Measurements from ENCODE around the gene ALDH1L1.

The ALDH1L1 gene

DNA sequence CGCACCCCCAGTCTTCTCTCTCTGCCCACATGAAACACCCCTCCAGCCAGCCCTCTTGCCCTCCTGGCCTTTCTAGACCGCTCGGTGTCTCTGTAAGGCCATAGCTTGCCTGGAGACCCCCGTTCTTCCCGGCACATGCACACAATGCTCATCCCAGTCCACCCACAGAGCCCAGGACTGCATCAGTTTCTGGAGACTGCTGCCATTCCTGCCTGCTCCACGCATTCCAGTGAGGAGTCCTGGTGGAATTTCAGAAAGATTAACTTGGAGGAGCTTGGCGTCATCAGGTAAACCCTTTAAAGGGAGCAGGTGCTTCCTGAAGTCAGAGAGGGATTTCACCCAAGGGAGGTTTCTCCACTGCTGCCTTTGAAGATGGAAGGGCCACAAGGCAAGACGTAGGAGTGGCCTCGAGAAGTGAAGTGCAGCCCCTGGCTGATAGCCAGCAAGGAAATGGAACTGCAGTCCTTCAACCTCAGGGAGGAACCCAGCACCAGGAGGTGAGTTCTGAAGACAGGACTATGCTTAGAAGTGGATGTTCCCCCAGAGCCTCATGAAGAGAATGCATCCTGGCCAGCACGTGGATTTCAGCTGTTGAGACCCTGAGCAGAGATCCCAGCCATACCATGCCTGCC, 115.6 kb downstream of the ALDH1L1 start:
- TF ChIP-seq, protein P1, sequence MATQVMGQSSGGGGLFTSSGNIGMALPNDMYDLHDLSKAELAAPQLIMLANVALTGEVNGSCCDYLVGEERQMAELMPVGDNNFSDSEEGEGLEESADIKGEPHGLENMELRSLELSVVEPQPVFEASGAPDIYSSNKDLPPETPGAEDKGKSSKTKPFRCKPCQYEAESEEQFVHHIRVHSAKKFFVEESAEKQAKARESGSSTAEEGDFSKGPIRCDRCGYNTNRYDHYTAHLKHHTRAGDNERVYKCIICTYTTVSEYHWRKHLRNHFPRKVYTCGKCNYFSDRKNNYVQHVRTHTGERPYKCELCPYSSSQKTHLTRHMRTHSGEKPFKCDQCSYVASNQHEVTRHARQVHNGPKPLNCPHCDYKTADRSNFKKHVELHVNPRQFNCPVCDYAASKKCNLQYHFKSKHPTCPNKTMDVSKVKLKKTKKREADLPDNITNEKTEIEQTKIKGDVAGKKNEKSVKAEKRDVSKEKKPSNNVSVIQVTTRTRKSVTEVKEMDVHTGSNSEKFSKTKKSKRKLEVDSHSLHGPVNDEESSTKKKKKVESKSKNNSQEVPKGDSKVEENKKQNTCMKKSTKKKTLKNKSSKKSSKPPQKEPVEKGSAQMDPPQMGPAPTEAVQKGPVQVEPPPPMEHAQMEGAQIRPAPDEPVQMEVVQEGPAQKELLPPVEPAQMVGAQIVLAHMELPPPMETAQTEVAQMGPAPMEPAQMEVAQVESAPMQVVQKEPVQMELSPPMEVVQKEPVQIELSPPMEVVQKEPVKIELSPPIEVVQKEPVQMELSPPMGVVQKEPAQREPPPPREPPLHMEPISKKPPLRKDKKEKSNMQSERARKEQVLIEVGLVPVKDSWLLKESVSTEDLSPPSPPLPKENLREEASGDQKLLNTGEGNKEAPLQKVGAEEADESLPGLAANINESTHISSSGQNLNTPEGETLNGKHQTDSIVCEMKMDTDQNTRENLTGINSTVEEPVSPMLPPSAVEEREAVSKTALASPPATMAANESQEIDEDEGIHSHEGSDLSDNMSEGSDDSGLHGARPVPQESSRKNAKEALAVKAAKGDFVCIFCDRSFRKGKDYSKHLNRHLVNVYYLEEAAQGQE (IDR thresholded peaks at IDR 0.05; ENCODE audit: insufficient read depth in 1 of 2, low read depth in 2 of 2, low read length in 2 of 2) = no peak
- no peak for TF ChIP-seq FOXP2 (optimal IDR thresholded peaks at IDR 0.05; ENCODE audit: borderline replicate concordance, extremely low read depth, extremely low read length, insufficient read depth)
- TF ChIP-seq TAF1 (IDR thresholded peaks at IDR 0.05; ENCODE audit: borderline replicate concordance, insufficient read depth, low read length) = no peak
- no peak for TF ChIP-seq POLR2AphosphoS5 (IDR thresholded peaks at IDR 0.05; ENCODE audit: low read depth, low read length)

GRCh38 chr3:126063358-126063965, 116.9 kb downstream of the ALDH1L1 start:
- TF ChIP-seq, protein P1 (IDR thresholded peaks at IDR 0.05; ENCODE audit: insufficient read depth in 1 of 2, low read depth in 2 of 2, low read length in 2 of 2) = no peak
- TF ChIP-seq FOXP2 (optimal IDR thresholded peaks at IDR 0.05; ENCODE audit: borderline replicate concordance, extremely low read depth, extremely low read length, insufficient read depth) = no peak
- no peak for TF ChIP-seq SIN3A (IDR thresholded peaks at IDR 0.05; ENCODE audit: borderline replicate concordance, insufficient read depth, low read length)
- no peak for TF ChIP-seq POLR2AphosphoS5 (IDR thresholded peaks at IDR 0.05; ENCODE audit: low read depth, low read length)
- TF ChIP-seq TAF1 (IDR thresholded peaks at IDR 0.05; ENCODE audit: borderline replicate concordance, insufficient read depth, low read length) = no peak

DNA sequence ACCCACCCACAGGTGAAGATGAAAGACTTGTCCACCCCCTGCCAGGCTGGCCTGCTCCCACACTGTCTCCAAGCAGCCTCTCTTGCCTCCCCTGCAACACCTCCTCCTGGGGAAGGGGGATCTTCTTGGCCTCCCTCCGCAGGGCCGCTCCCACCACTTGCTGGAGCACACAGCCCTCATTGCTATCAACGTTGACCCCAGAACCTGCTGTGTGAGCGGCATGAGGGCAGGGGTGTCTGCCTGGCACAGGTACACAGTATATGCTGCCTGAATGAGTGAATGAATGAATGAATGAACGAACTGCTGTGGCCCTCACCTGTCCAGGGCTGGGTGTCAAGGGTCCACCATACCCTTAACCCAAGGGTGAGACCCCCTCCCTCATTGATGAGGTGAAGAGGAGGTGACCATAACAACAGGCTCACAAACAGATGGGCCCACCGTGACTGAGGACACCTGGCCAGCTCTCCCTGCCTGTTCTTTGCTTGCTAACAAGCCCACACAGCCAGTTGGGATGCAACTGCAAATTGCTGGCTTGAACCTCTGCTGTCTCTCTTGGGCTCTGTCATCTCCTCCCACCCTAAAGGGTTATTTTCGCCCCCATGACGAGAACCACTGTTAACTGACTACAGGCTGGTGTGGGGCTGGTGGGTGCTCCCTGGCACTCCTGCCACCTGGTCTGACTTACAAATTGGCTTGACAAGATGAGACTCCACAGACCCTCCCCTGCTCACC, 118.9 kb downstream of the ALDH1L1 start:
- TF ChIP-seq SIN3A (IDR thresholded peaks at IDR 0.05; ENCODE audit: borderline replicate concordance, insufficient read depth, low read length) = no peak
- no peak for TF ChIP-seq TAF1 (IDR thresholded peaks at IDR 0.05; ENCODE audit: borderline replicate concordance, insufficient read depth, low read length)
- TF ChIP-seq, protein P1 (IDR thresholded peaks at IDR 0.05; ENCODE audit: insufficient read depth in 1 of 2, low read depth in 2 of 2, low read length in 2 of 2) = no peak
- no peak for TF ChIP-seq FOXP2 (optimal IDR thresholded peaks at IDR 0.05; ENCODE audit: borderline replicate concordance, extremely low read depth, extremely low read length, insufficient read depth)
- no peak for TF ChIP-seq POLR2AphosphoS5 (IDR thresholded peaks at IDR 0.05; ENCODE audit: low read depth, low read length)

DNA sequence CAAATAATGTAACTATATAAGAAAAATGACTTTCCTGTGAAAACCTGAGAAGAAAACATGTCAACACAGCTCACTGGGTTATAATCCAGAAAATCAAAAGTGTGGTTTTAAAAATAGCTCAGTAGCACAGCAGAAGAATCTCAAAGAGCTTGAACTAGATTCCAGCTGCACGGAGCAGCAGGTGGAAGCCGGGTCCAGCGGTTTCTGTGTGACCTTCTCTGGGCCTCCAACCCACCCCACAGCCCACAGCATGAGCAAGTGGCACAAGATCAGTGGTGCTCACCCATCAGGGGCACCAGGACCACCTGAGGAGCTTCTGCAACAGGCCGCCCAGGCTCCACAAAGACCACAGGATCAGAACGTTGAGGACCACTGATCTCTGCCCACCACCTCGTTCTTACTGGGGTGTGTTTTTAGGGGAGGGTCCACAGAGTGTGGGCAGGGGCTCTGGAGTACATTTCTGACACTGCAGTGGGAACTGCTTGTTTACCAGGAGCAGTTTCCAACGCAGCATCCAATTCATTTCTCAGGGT, 119.7 kb downstream of the ALDH1L1 start:
- TF ChIP-seq, protein P1 (IDR thresholded peaks at IDR 0.05; ENCODE audit: insufficient read depth in 1 of 2, low read depth in 2 of 2, low read length in 2 of 2) = no peak
- TF ChIP-seq SIN3A (IDR thresholded peaks at IDR 0.05; ENCODE audit: borderline replicate concordance, insufficient read depth, low read length) (no peak), POLR2AphosphoS5 (IDR thresholded peaks at IDR 0.05; ENCODE audit: low read depth, low read length) (no peak), TAF1 (IDR thresholded peaks at IDR 0.05; ENCODE audit: borderline replicate concordance, insufficient read depth, low read length) (no peak), FOXP2 (optimal IDR thresholded peaks at IDR 0.05; ENCODE audit: borderline replicate concordance, extremely low read depth, extremely low read length, insufficient read depth) (no peak)

Measured in PFSK-1 (cell line).